HepG2 (cell line): ENCODE measurements around the gene LAX1. TPM values are rescaled to one million over a fixed set of nuclear protein-coding genes. Genes with fewer than 3 reads are reported as not detected.
A peak's percentile ranks its signal among the peaks of the same experiment; 100 is the strongest.

Source experiments
- ATAC-seq: fragments of 200-7000 bp; cut with Tn5 transposase; 3 replicates; pipeline ENCODE4 v1.9.1; 2020; ENCODE audit warnings: mild to moderate bottlenecking, moderate library complexity
- Bru-seq: library from RNA; stranded (reverse); fragments of 400-500 nt; gene quantifications from one replicate; lab custom pipeline; 2021; lab: Mats Ljungman, UMichigan
- BruChase-seq, 2 experiments: library from RNA; stranded (reverse); fragments of 400-500 nt; gene quantifications; one replicate each; lab custom pipeline; 2021; lab: Mats Ljungman, UMichigan
- BruUV-seq: library from RNA; stranded (reverse); fragments of 400-500 nt; replicated peaks from 2 replicates; lab custom pipeline; 2021; lab: Mats Ljungman, UMichigan
- CTCF ChIA-PET: fragments of 300-600 bp; formaldehyde crosslinking; extraction: SDS; loops from one replicate; lab custom pipeline; 2021; ENCODE audit warnings: low total read pairs, inconsistent platforms, low intra/inter-chr PET ratio; lab: Yijun Ruan, JAX
- POLR2A ChIA-PET: fragments of 350-600 bp; sonication (Branson Sonifier 250); formaldehyde crosslinking; loops from one replicate; lab custom pipeline; 2020; ENCODE audit warnings: antibody characterized with exemption, inconsistent platforms; lab: Yijun Ruan, JAX
- DNase-seq: peaks from one replicate; pipeline ENCODE4 v3.0.0-alpha.2; 2015; ENCODE audit warnings: low spot score
- FAIRE-seq: peaks from 3 replicates; lab custom pipeline; 2011; peaks lifted over from hg19 to GRCh38; lab: Jason Lieb, UNC
- H2AFZ ChIP-seq: one replicate; pipeline ENCODE4 v1.6.1; 2011; ENCODE audit warnings: low read length, inconsistent platforms
- H3K27ac ChIP-seq: fragments of 300-600 bp; 3 replicates; pipeline ENCODE4 v1.8.0; 2011; ENCODE audit warnings: mixed run types, mild to moderate bottlenecking, mixed read lengths, low read length, inconsistent platforms; ENCODE audit not compliant: insufficient read depth; ENCODE audit errors: extremely low read length
- H3K27me3 ChIP-seq, 2 experiments: fragments of 200-600 bp in 1 of 2; 2 replicates in 1 of 2; 3 replicates in 1 of 2; pipeline versions ENCODE4 v1.6.0 to v1.8.0; 2011; ENCODE audit warnings: low read length in 2 of 2, mild to moderate bottlenecking in 2 of 2, moderate library complexity in 2 of 2, inconsistent platforms in 1 of 2; ENCODE audit not compliant: insufficient read depth in 2 of 2, control insufficient read depth in 1 of 2
- H3K36me3 ChIP-seq, 2 experiments: fragments of 200-600 bp in 1 of 2; replicated peaks in 1 of 2; 2 replicates in 1 of 2; 3 replicates in 1 of 2; pipeline versions ENCODE4 v1.5.1 to v1.8.0; 2011; ENCODE audit warnings: low read length in 2 of 2, inconsistent platforms in 1 of 2; ENCODE audit not compliant: insufficient read depth in 2 of 2, control insufficient read depth in 1 of 2
- H3K4me1 ChIP-seq: 2 replicates; pipeline ENCODE4 v1.5.1; 2012; ENCODE audit warnings: low read length, inconsistent platforms; ENCODE audit not compliant: insufficient read depth
- H3K4me2 ChIP-seq: 2 replicates; pipeline ENCODE4 v1.6.0; 2011; ENCODE audit warnings: low read depth, low read length, inconsistent platforms
- H3K4me3 ChIP-seq, 3 experiments: fragments of 200-600 bp in 1 of 3; sonication (generic), shearing (Covaris generic) in 1 of 3; replicated peaks in 1 of 3; 2 replicates each; pipeline ENCODE4 v1.5.1; 2011 to 2016; ENCODE audit warnings: low read length in 3 of 3, inconsistent platforms in 2 of 3, low read depth in 2 of 3, mild to moderate bottlenecking in 2 of 3, control low read depth in 1 of 3, mixed read lengths in 1 of 3; ENCODE audit not compliant: insufficient read depth in 1 of 3
- H3K79me2 ChIP-seq: one replicate; pipeline ENCODE4 v1.6.1; 2011; ENCODE audit warnings: low read length, inconsistent platforms; ENCODE audit not compliant: insufficient read depth
- H3K9ac ChIP-seq: 2 replicates; pipeline ENCODE4 v1.6.0; 2011; ENCODE audit warnings: mild to moderate bottlenecking, low read depth, low read length, inconsistent platforms; ENCODE audit not compliant: insufficient read depth
- H3K9me3 ChIP-seq: 2 replicates; pipeline ENCODE4 v1.5.1; 2012; ENCODE audit warnings: mild to moderate bottlenecking, low read length
- H4K20me1 ChIP-seq: 2 replicates; pipeline ENCODE4 v1.6.0; 2011; ENCODE audit warnings: inconsistent platforms, mild to moderate bottlenecking, low read length, moderate library complexity; ENCODE audit not compliant: insufficient read depth
- GMEB2 ChIP-seq: IDR thresholded peaks from 2 replicates; pipeline ENCODE4 v1.6.1; 2016; ENCODE audit warnings: missing biosample characterization, missing genetic modification reagents, low read depth
- HOXA3 ChIP-seq: sonication (generic); formaldehyde crosslinking; IDR thresholded peaks from 2 replicates; pipeline ENCODE4 v1.5.0; 2020; ENCODE audit warnings: missing genetic modification reagents
- NR1H2 ChIP-seq: sonication (generic); formaldehyde crosslinking; IDR thresholded peaks from 2 replicates; pipeline ENCODE4 v1.8.1; 2022; ENCODE audit warnings: low read depth, missing genetic modification reagents, borderline replicate concordance
- PHF8 ChIP-seq: sonication (generic); formaldehyde crosslinking; IDR thresholded peaks from 2 replicates; pipeline ENCODE4 v1.5.0; 2020; ENCODE audit warnings: missing genetic modification reagents
- TFDP2 ChIP-seq: sonication (generic); formaldehyde crosslinking; IDR thresholded peaks from 2 replicates; pipeline ENCODE4 v1.4.0; 2020; ENCODE audit warnings: missing genetic modification reagents
- ZIK1 ChIP-seq: sonication (generic); formaldehyde crosslinking; IDR thresholded peaks from 2 replicates; pipeline ENCODE4 v1.5.0; 2020; ENCODE audit warnings: mild to moderate bottlenecking, low read depth, missing genetic modification reagents, borderline replicate concordance
- WGBS: methylation state at CpG from one replicate; pipeline ENCODE4 v1.1.6; 2017; ENCODE audit warnings: low lambda C conversion rate; 5-methylcytosine and 5-hydroxymethylcytosine counted together
- in situ Hi-C: cut with HindIII; loops from 2 replicates; pipeline ENCODE4 v1.10.0; 2017; ENCODE audit warnings: low pct_unique_long_range_greater_than_20kb; ENCODE audit not compliant: extremely low pct_ligation_motif_present
- intact Hi-C: fragments of 100-400 bp; cut with micrococcal nuclease; formaldehyde crosslinking; loops from one replicate; pipeline ENCODE4 v1.10.0; 2022; ENCODE audit not compliant: unreplicated experiment
- long read RNA-seq, 2 experiments: library from RNA in 1 of 2; library from polyadenylated mRNA in 1 of 2; stranded (forward) in 1 of 2; unstranded in 1 of 2; transcript quantifications; one replicate each; pipeline ENCODE4 v2.0.0, GENCODE V29; 2019 to 2022
- polyA minus RNA-seq, 3 experiments: library from RNA; depleted of rRNA, polyadenylated mRNA; stranded (reverse); fragments of >200 nt; gene quantifications; 2 replicates each; pipeline ENCODE4 v1.2.3, GENCODE V29; 2011; ENCODE audit warnings: low replicate concordance in 1 of 3
- polyA plus RNA-seq, 8 experiments: library from polyadenylated mRNA; depleted of rRNA in 3 of 8; stranded (reverse) in 7 of 8; unstranded in 1 of 8; fragments of >200 nt; fragmentation: Illumina TruSeq in 4 of 8; extraction: Trizol in 4 of 8; gene quantifications; 2 replicates each; pipeline versions ENCODE4 v1.2.1 to v1.2.3, GENCODE V29; 2011 to 2016; ENCODE audit warnings: low read depth in 4 of 8, missing spikeins in 1 of 8, mixed read lengths in 1 of 8; ENCODE audit not compliant: insufficient read depth in 1 of 8
- total RNA-seq, 5 experiments: library from RNA; depleted of rRNA; stranded (reverse); fragments of >200 nt; fragmentation: Illumina TruSeq; extraction: Trizol; gene quantifications; 2 replicates each; pipeline ENCODE4 v1.2.3, GENCODE V29; 2016; ENCODE audit warnings: low read depth in 1 of 5
- TF ChIP-seq, protein P1 (sequence below): sonication (generic); formaldehyde crosslinking; IDR thresholded peaks from one replicate; pipeline ENCODE4 v1.5.1; 2020; ENCODE audit warnings: mild to moderate bottlenecking, missing genetic modification reagents; ENCODE audit errors: not compliant biosample characterization

LAX1 gene
- not detected in 2 replicates for total RNA-seq (2016; rRNA removed; fragmentation: Illumina TruSeq; extraction: Trizol)
- not detected in 2 replicates for total RNA-seq (2016; cell fraction: cytosol; rRNA removed; fragmentation: Illumina TruSeq; extraction: Trizol; ENCODE audit: low read depth)
- 0.04 TPM in 1 of 2 replicates, not detected in the other for total RNA-seq (2016; cell fraction: insoluble cytoplasmic fraction; rRNA removed; fragmentation: Illumina TruSeq; extraction: Trizol)
- not detected in 2 replicates for total RNA-seq (2016; cell fraction: membrane; rRNA removed; fragmentation: Illumina TruSeq; extraction: Trizol)
- total RNA-seq (2016; cell fraction: nucleus; rRNA removed; fragmentation: Illumina TruSeq; extraction: Trizol): not detected in 2 replicates
- polyA plus RNA-seq (2011; rRNA removed): not detected in 2 replicates
- polyA plus RNA-seq (2011; cell fraction: cytosol; rRNA removed): not detected in 2 replicates
- polyA plus RNA-seq (2011; cell fraction: nucleus; rRNA removed): not detected in 2 replicates
- not detected in 2 replicates for polyA plus RNA-seq (2012)
- polyA plus RNA-seq (2016; cell fraction: cytosol; fragmentation: Illumina TruSeq; extraction: Trizol; ENCODE audit: low read depth): not detected in 2 replicates
- not detected in 2 replicates for polyA plus RNA-seq (2016; cell fraction: insoluble cytoplasmic fraction; fragmentation: Illumina TruSeq; extraction: Trizol; ENCODE audit: low read depth)
- not detected in 2 replicates for polyA plus RNA-seq (2016; cell fraction: membrane; fragmentation: Illumina TruSeq; extraction: Trizol; ENCODE audit: low read depth)
- polyA plus RNA-seq (2016; cell fraction: nucleus; fragmentation: Illumina TruSeq; extraction: Trizol; ENCODE audit: insufficient read depth, low read depth): not detected in 2 replicates
- not detected in 2 replicates for polyA minus RNA-seq (2011; rRNA and poly(A)+ RNA removed; ENCODE audit: low replicate concordance)
- not detected in 2 replicates for polyA minus RNA-seq (2011; cell fraction: cytosol; rRNA and poly(A)+ RNA removed)
- polyA minus RNA-seq (2011; cell fraction: nucleus; rRNA and poly(A)+ RNA removed): not detected in 2 replicates
- percentile 11 among the genes with signal in this experiment for Bru-seq, nascent RNA
- BruChase-seq, experiment 1, labeled RNA remaining after a 6-hour chase: not detected
- percentile 8 among the genes with signal in this experiment for BruChase-seq, experiment 2, labeled RNA remaining after a 2-hour chase
- long read RNA-seq, experiment 1: 0 reads
- long read RNA-seq, experiment 2: 0 reads

GRCh38 chr1:203765029-203765837 lies at the start of gene LAX1:
LAX1 (plus strand) TSS chr1:203765183; CDS start chr1:203765566, 383 bp downstream.
- ChIA-PET POLR2A (no interaction called here), CTCF (no interaction called here)
- in situ Hi-C loops (no loop called here), intact Hi-C loops (no loop called here)
- no peak for DNase-seq
- WGBS: 36% methylated on average over 14 of the region's 16 CpGs
- H3K4me1 ChIP-seq: peaks cover 21% of the 10 kb centered on the region
- no peak within 1 kb of the TSS for H3K27ac ChIP-seq
- no peak for FAIRE-seq
- ATAC-seq: no peak
- no peaks in the 10 kb centered on the region for H4K20me1 ChIP-seq
- H3K27me3 ChIP-seq: no peaks in the 10 kb centered on the region
- H3K36me3 ChIP-seq: no peaks in the 10 kb centered on the region
- H3K4me2 ChIP-seq: no peak within 1 kb of the TSS
- no peak within 1 kb of the TSS for H3K9ac ChIP-seq
- H3K9me3 ChIP-seq: no peaks in the 10 kb centered on the region
- no peak within 1 kb of the TSS for H3K4me3 ChIP-seq
- no TSS peak for BruUV-seq
- H3K79me2 ChIP-seq: no peaks in the 10 kb centered on the region
- peak within 1 kb of the TSS; percentile 73 for H2AFZ ChIP-seq
- TF ChIP-seq HOXA3 (no peak), ZIK1 (no peak), PHF8 (CRISPR knock-in tag) (no peak), TFDP2 (CRISPR knock-in tag) (no peak), GMEB2 (CRISPR knock-in tag) (no peak), NR1H2 (CRISPR knock-in tag) (no peak)
- TF ChIP-seq, protein P1, sequence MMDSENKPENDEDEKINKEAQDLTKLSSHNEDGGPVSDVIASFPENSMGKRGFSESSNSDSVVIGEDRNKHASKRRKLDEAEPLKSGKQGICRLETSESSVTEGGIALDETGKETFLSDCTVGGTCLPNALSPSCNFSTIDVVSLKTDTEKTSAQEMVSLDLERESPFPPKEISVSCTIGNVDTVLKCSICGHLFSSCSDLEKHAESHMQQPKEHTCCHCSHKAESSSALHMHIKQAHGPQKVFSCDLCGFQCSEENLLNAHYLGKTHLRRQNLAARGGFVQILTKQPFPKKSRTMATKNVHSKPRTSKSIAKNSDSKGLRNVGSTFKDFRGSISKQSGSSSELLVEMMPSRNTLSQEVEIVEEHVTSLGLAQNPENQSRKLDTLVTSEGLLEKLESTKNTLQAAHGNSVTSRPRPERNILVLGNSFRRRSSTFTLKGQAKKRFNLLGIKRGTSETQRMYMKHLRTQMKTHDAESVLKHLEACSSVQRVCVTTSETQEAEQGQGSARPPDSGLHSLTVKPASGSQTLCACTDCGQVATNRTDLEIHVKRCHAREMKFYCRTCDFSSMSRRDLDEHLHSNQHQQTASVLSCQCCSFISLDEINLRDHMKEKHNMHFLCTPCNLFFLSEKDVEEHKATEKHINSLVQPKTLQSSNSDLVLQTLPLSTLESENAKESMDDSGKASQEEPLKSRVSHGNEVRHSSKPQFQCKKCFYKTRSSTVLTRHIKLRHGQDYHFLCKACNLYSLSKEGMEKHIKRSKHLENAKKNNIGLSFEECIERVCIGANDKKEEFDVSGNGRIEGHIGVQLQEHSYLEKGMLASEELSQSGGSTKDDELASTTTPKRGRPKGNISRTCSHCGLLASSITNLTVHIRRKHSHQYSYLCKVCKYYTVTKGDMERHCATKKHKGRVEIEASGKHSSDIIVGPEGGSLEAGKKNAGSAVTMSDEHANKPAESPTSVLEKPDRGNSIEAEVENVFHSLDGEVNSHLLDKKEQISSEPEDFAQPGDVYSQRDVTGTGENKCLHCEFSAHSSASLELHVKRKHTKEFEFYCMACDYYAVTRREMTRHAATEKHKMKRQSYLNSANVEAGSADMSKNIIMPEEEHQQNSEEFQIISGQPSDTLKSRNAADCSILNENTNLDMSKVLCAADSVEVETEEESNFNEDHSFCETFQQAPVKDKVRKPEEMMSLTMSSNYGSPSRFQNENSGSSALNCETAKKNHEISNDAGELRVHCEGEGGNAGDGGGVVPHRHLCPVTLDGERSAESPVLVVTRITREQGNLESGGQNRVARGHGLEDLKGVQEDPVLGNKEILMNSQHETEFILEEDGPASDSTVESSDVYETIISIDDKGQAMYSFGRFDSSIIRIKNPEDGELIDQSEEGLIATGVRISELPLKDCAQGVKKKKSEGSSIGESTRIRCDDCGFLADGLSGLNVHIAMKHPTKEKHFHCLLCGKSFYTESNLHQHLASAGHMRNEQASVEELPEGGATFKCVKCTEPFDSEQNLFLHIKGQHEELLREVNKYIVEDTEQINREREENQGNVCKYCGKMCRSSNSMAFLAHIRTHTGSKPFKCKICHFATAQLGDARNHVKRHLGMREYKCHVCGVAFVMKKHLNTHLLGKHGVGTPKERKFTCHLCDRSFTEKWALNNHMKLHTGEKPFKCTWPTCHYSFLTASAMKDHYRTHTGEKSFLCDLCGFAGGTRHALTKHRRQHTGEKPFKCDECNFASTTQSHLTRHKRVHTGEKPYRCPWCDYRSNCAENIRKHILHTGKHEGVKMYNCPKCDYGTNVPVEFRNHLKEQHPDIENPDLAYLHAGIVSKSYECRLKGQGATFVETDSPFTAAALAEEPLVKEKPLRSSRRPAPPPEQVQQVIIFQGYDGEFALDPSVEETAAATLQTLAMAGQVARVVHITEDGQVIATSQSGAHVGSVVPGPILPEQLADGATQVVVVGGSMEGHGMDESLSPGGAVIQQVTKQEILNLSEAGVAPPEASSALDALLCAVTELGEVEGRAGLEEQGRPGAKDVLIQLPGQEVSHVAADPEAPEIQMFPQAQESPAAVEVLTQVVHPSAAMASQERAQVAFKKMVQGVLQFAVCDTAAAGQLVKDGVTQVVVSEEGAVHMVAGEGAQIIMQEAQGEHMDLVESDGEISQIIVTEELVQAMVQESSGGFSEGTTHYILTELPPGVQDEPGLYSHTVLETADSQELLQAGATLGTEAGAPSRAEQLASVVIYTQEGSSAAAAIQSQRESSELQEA (CRISPR knock-in tag): no peak
